Esophagus (tissue), 2 donors: Measurements from ENCODE around the gene MKNK2. TPM values are rescaled to one million over a fixed set of nuclear protein-coding genes. Genes with fewer than 3 reads are reported as not detected.

Source experiments
- H3K27ac ChIP-seq, 2 donors: one replicate each; pipeline ENCODE4 v1.5.1; 2013; ENCODE audit warnings: low read depth in 2 of 2, mild to moderate bottlenecking in 2 of 2, inconsistent platforms in 1 of 2, low read length in 1 of 2, moderate library complexity in 1 of 2
- H3K27me3 ChIP-seq, 2 donors: one replicate each; pipeline ENCODE4 v1.6.1; 2013; ENCODE audit warnings: low read length in 2 of 2, control low read depth in 1 of 2, mild to moderate bottlenecking in 1 of 2; ENCODE audit not compliant: insufficient read depth in 2 of 2, control insufficient read depth in 1 of 2
- H3K36me3 ChIP-seq, 2 donors: one replicate each; pipeline ENCODE4 v1.6.1; 2013; ENCODE audit warnings: low read length in 1 of 2; ENCODE audit not compliant: control insufficient read depth in 2 of 2, insufficient read depth in 2 of 2
- H3K4me1 ChIP-seq, 2 donors: one replicate each; pipeline ENCODE4 v1.6.1; 2013; ENCODE audit warnings: low read length in 1 of 2; ENCODE audit not compliant: control insufficient read depth in 2 of 2, insufficient read depth in 2 of 2
- H3K4me3 ChIP-seq, 2 donors: one replicate each; pipeline ENCODE4 v1.5.1; 2013; ENCODE audit warnings: low read length in 2 of 2, mild to moderate bottlenecking in 2 of 2, low read depth in 1 of 2, moderate library complexity in 1 of 2
- H3K9me3 ChIP-seq, 2 donors: one replicate each; pipeline ENCODE4 v1.6.1; 2013; ENCODE audit warnings: mild to moderate bottlenecking in 2 of 2, low read depth in 1 of 2, low read length in 1 of 2, moderate library complexity in 1 of 2; ENCODE audit not compliant: control insufficient read depth in 2 of 2, insufficient read depth in 1 of 2
- WGBS, 2 donors: extraction: QIAGEN DNeasy Blood & Tissue Kit; methylation state at CpG; one replicate each; pipeline ENCODE4 v1.1.7; 2013; 5-methylcytosine and 5-hydroxymethylcytosine counted together
- polyA plus RNA-seq, 2 donors: library from polyadenylated mRNA; stranded (reverse); fragments of 200-250 nt; gene quantifications; one replicate each; pipeline ENCODE4 v1.2.3, GENCODE V29; 2013
- donor health status: healthy with polysubstance abuse.
- donor health status: Bipolar disorder and iron deficiency.

MKNK2 gene
- polyA plus RNA-seq, 2 donors, result 167 to 244 TPM

- no peaks in the 10 kb centered on the region for H3K9me3 ChIP-seq
- 61 to 74% methylated on average over 23 of the region's 23 CpGs for WGBS, 2 donors
- peaks cover 6 to 15% of the 10 kb centered on the region in 2 donors for H3K4me1 ChIP-seq
- no peak overlapping the region for H3K4me3 ChIP-seq
- peak overlapping the region; percentile 21 to 51 for H3K27ac ChIP-seq
- peaks cover 8 to 39% of the 10 kb centered on the region in 2 donors for H3K36me3 ChIP-seq
- H3K27me3 ChIP-seq, result no peaks in the 10 kb centered on the region
Observed at GRCh38 chr19:2080336-2080988, 29.4 kb upstream of the MKNK2 start.

GRCh38 chr19:2079865-2080301 is 28.8 kb upstream of the MKNK2 start:
- Histone ChIP-seq H3K4me1 (peaks cover 3 to 13% of the 10 kb centered on the region in 2 donors), H3K9me3 (no peaks in the 10 kb centered on the region), H3K27ac (no peak overlapping the region), H3K36me3 (peaks cover 13 to 43% of the 10 kb centered on the region in 2 donors), H3K27me3 (no peaks in the 10 kb centered on the region), H3K4me3 (no peak overlapping the region)
- WGBS, 2 donors, result 77 to 79% methylated on average over 23 of the region's 23 CpGs

GRCh38 chr19:2079076-2079864 is 28.2 kb upstream of the MKNK2 start:
- Histone ChIP-seq H3K4me1 (peaks cover 3 to 13% of the 10 kb centered on the region in 2 donors), H3K27ac (no peak overlapping the region), H3K9me3 (no peaks in the 10 kb centered on the region), H3K27me3 (no peaks in the 10 kb centered on the region), H3K36me3 (peaks cover 13 to 43% of the 10 kb centered on the region in 2 donors), H3K4me3 (no peak overlapping the region)
- WGBS, 2 donors, result 91 to 93% methylated on average over 32 of the region's 32 CpGs

- H3K4me1 ChIP-seq, result peaks cover 3 to 9% of the 10 kb centered on the region in 2 donors
- H3K27me3 ChIP-seq, result no peaks in the 10 kb centered on the region
- peaks cover 13 to 45% of the 10 kb centered on the region in 2 donors for H3K36me3 ChIP-seq
- WGBS, 2 donors, result 96% methylated on average over 44 of the region's 44 CpGs
- H3K9me3 ChIP-seq, result no peaks in the 10 kb centered on the region
- H3K27ac ChIP-seq, result no peak overlapping the region
- H3K4me3 ChIP-seq, result no peak overlapping the region
Observed at GRCh38 chr19:2077833-2078619, 27.0 kb upstream of the MKNK2 start.

- peaks cover 16 to 51% of the 10 kb centered on the region in 2 donors for H3K36me3 ChIP-seq
- no peaks in the 10 kb centered on the region for H3K9me3 ChIP-seq
- H3K4me1 ChIP-seq, result peaks cover 3 to 9% of the 10 kb centered on the region in 2 donors
- 92 to 95% methylated on average over 7 of the region's 7 CpGs for WGBS, 2 donors
- H3K27me3 ChIP-seq, result no peaks in the 10 kb centered on the region
- H3K4me3 ChIP-seq, result no peak overlapping the region
- no peak overlapping the region for H3K27ac ChIP-seq
Observed at GRCh38 chr19:2077398-2077797, 26.4 kb upstream of the MKNK2 start.

GRCh38 chr19:2076526-2076944 is 25.5 kb upstream of the MKNK2 start:
- Histone ChIP-seq H3K4me3 (no peak overlapping the region), H3K4me1 (peaks cover 3 to 9% of the 10 kb centered on the region in 2 donors), H3K27ac (no peak overlapping the region), H3K27me3 (no peaks in the 10 kb centered on the region), H3K36me3 (peaks cover 16 to 56% of the 10 kb centered on the region in 2 donors), H3K9me3 (no peaks in the 10 kb centered on the region)
- 96% methylated on average over 22 to 32 of the region's 32 CpGs for WGBS, 2 donors

GRCh38 chr19:2072757-2073551 is 21.9 kb upstream of the MKNK2 start:
- WGBS, 2 donors, result 87 to 91% methylated on average over 32 of the region's 32 CpGs
- Histone ChIP-seq H3K4me3 (no peak overlapping the region), H3K4me1 (no peaks in the 10 kb centered on the region), H3K9me3 (no peaks in the 10 kb centered on the region), H3K27me3 (no peaks in the 10 kb centered on the region), H3K36me3 (peaks cover 18 to 43% of the 10 kb centered on the region in 2 donors), H3K27ac (no peak overlapping the region)

- peak overlapping the region in 1 of 2 donors; percentile 3 for H3K4me3 ChIP-seq
- H3K9me3 ChIP-seq, result no peaks in the 10 kb centered on the region
- H3K27me3 ChIP-seq, result no peaks in the 10 kb centered on the region
- H3K36me3 ChIP-seq, result peaks cover 13 to 29% of the 10 kb centered on the region in 2 donors
- no peak overlapping the region for H3K27ac ChIP-seq
- no peaks in the 10 kb centered on the region for H3K4me1 ChIP-seq
- whole genome bisulfite sequencing, 2 donors, result 86 to 87% methylated on average over 19 of the region's 19 CpGs
Observed at GRCh38 chr19:2070986-2071673, 20.1 kb upstream of the MKNK2 start.
